Smooth muscle cell (in vitro differentiated cells): ENCODE measurements around the gene LCE2C. TPM values are rescaled to one million over a fixed set of nuclear protein-coding genes. Genes with fewer than 3 reads are reported as not detected.

Experiments
- DNase-seq: peaks from one replicate; lab custom pipeline; 2025; ENCODE audit not compliant: unreplicated experiment; lab: John Stamatoyannopoulos, UW
- H2AFZ ChIP-seq: fragments of 200-600 bp; sonication (generic); 2 replicates; pipeline ENCODE4 v1.6.0; 2016; ENCODE audit warnings: antibody characterized with exemption, low read depth, mild to moderate bottlenecking
- H3F3A ChIP-seq: fragments of 200-600 bp; sonication (generic); 2 replicates; pipeline ENCODE4 v1.6.0; 2017; ENCODE audit warnings: antibody characterized with exemption, low read depth
- H3K27ac ChIP-seq: fragments of 200-600 bp; sonication (generic); 2 replicates; pipeline ENCODE4 v1.5.1; 2016; ENCODE audit warnings: low read depth, mild to moderate bottlenecking
- H3K27me3 ChIP-seq: fragments of 200-600 bp; sonication (generic); 2 replicates; pipeline ENCODE4 v1.6.1; 2016; ENCODE audit warnings: low read depth, mild to moderate bottlenecking
- H3K36me3 ChIP-seq: fragments of 200-600 bp; sonication (generic); 2 replicates; pipeline ENCODE4 v1.5.1; 2016; ENCODE audit warnings: low read depth
- H3K4me1 ChIP-seq: fragments of 200-600 bp; sonication (generic); 2 replicates; pipeline ENCODE4 v1.5.1; 2016; ENCODE audit warnings: low read depth
- H3K4me2 ChIP-seq: fragments of 200-600 bp; sonication (generic); 2 replicates; pipeline ENCODE4 v1.6.0; 2016; ENCODE audit warnings: mild to moderate bottlenecking
- H3K4me3 ChIP-seq: fragments of 200-600 bp; sonication (generic); 2 replicates; pipeline ENCODE4 v1.5.1; 2016; ENCODE audit warnings: mild to moderate bottlenecking
- H3K79me2 ChIP-seq: fragments of 200-600 bp; sonication (generic); 2 replicates; pipeline ENCODE4 v1.6.0; 2016; ENCODE audit warnings: low read depth, mild to moderate bottlenecking
- H3K9ac ChIP-seq: fragments of 200-600 bp; sonication (generic); 2 replicates; pipeline ENCODE4 v1.6.0; 2016; ENCODE audit warnings: low read depth
- H3K9me3 ChIP-seq: fragments of 200-600 bp; sonication (generic); replicated peaks from 2 replicates; pipeline ENCODE4 v1.5.1; 2016; ENCODE audit warnings: low read depth
- H4K20me1 ChIP-seq: fragments of 200-600 bp; sonication (generic); 2 replicates; pipeline ENCODE4 v1.6.0; 2016; ENCODE audit warnings: low read depth
- polyA plus RNA-seq: library from polyadenylated mRNA; unstranded; fragments of >200 nt; fragmentation: Nextera tagmentation; extraction: Ambion mirVana; gene quantifications from 2 replicates; pipeline ENCODE4 v1.2.1, GENCODE V29; 2016
- total RNA-seq: library from RNA; depleted of rRNA; stranded (reverse); fragments of >200 nt; gene quantifications from 2 replicates; pipeline ENCODE4 v1.2.3, GENCODE V29; 2014
- TF ChIP-seq, protein P1 (sequence below): fragments of 200-600 bp; sonication (generic); IDR thresholded peaks from 2 replicates; pipeline ENCODE4 v1.5.1; 2017; ENCODE audit warnings: borderline replicate concordance, mild to moderate bottlenecking, antibody characterized with exemption; ENCODE audit not compliant: insufficient read depth, poor library complexity, severe bottlenecking

LCE2C gene
- total and polyA plus RNA-seq, 2 experiments from 2014 or later: not detected

DNA sequence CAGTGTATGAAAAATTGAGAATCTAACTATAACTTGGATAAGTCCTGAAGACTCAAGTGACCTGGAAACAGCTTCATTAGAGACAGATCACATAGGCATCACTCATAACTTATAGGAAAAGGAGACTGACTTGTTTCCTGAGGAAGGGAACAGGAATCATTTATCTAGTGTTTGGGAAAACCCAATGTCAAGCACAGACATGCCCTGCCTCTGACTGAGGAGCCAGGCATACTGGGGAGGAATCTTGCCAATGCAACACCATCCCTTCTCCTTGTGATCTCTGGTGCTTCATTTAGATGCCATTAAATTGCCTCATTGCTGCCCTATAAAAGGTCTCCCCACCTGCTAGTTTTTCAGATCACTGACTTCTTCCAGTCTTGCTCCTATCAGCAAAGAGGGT is 43.2 kb downstream of the LCE2C start:
- no peaks in the 10 kb centered on the region for H3F3A ChIP-seq
- no peaks in the 10 kb centered on the region for H4K20me1 ChIP-seq

DNA sequence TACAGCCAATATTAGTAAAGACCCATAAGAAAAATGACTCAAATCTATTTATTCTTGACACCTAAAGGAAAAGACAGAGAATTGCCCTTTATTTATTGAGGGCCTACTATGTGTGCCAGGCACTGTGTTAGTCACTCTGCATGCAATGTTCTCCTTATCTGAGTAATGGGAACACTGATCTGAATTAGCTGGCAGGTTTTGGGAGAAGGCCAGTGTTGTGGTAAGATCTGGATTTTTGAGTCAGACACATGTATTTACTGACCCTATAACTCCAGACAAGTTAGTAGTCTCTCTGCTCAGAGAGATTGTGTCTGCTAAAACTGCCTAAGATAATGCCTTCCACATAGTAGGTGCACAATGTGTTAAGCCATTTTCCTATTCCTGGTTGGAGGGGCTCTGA is 50.2 kb downstream of the LCE2C start:
- Histone ChIP-seq H3K9ac (no peak overlapping the region), H3F3A (no peaks in the 10 kb centered on the region), H4K20me1 (no peaks in the 10 kb centered on the region), H3K27ac (no peak overlapping the region), H3K4me1 (no peaks in the 10 kb centered on the region), H3K36me3 (no peaks in the 10 kb centered on the region), H3K4me3 (no peak overlapping the region), H3K9me3 (no peaks in the 10 kb centered on the region), H2AFZ (no peak overlapping the region), H3K79me2 (no peaks in the 10 kb centered on the region), H3K27me3 (no peaks in the 10 kb centered on the region), H3K4me2 (no peak overlapping the region)
- DNase-seq: no peak
- TF ChIP-seq, protein P1, sequence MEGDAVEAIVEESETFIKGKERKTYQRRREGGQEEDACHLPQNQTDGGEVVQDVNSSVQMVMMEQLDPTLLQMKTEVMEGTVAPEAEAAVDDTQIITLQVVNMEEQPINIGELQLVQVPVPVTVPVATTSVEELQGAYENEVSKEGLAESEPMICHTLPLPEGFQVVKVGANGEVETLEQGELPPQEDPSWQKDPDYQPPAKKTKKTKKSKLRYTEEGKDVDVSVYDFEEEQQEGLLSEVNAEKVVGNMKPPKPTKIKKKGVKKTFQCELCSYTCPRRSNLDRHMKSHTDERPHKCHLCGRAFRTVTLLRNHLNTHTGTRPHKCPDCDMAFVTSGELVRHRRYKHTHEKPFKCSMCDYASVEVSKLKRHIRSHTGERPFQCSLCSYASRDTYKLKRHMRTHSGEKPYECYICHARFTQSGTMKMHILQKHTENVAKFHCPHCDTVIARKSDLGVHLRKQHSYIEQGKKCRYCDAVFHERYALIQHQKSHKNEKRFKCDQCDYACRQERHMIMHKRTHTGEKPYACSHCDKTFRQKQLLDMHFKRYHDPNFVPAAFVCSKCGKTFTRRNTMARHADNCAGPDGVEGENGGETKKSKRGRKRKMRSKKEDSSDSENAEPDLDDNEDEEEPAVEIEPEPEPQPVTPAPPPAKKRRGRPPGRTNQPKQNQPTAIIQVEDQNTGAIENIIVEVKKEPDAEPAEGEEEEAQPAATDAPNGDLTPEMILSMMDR: no peak

More for the DNA sequence above, 43.2 kb downstream of the LCE2C start:
- TF ChIP-seq, protein P1: no peak
- no peaks in the 10 kb centered on the region for H3K79me2 ChIP-seq
- no peaks in the 10 kb centered on the region for H3K27me3 ChIP-seq
- no peak overlapping the region for H2AFZ ChIP-seq
- no peaks in the 10 kb centered on the region for H3K36me3 ChIP-seq
- peaks cover 3% of the 10 kb centered on the region for H3K9me3 ChIP-seq
- no peak overlapping the region for H3K4me3 ChIP-seq
- DNase-seq: no peak
- H3K4me2 ChIP-seq: no peak overlapping the region
- H3K27ac ChIP-seq: no peak overlapping the region
- no peaks in the 10 kb centered on the region for H3K4me1 ChIP-seq
- H3K9ac ChIP-seq: no peak overlapping the region

Other genes with a start within 250 kb of the LCE2C start
- gene LCE5A, start 164.5 kb upstream of the LCE2C start, total RNA-seq: not detected in 2 replicates
- gene LCE5A, start 164.5 kb upstream of the LCE2C start, polyA plus RNA-seq: not detected in 2 replicates
- not detected in 2 replicates for gene CRCT1, start 160.8 kb upstream of the LCE2C start, total RNA-seq
- not detected in 2 replicates for gene CRCT1, start 160.8 kb upstream of the LCE2C start, polyA plus RNA-seq
- gene LCE3E, start 108.5 kb upstream of the LCE2C start, total RNA-seq: not detected in 2 replicates
- gene LCE3E, start 108.5 kb upstream of the LCE2C start, polyA plus RNA-seq: not detected in 2 replicates
- gene LCE3D, start 94.8 kb upstream of the LCE2C start, total RNA-seq: not detected in 2 replicates
- not detected in 2 replicates for gene LCE3D, start 94.8 kb upstream of the LCE2C start, polyA plus RNA-seq
- not detected in 2 replicates for gene LCE3C, start 75.0 kb upstream of the LCE2C start, total RNA-seq
- gene LCE3C, start 75.0 kb upstream of the LCE2C start, polyA plus RNA-seq: not detected in 2 replicates
- not detected in 2 replicates for gene LCE3B, start 61.5 kb upstream of the LCE2C start, total RNA-seq
- not detected in 2 replicates for gene LCE3B, start 61.5 kb upstream of the LCE2C start, polyA plus RNA-seq
- gene LCE3A, start 52.2 kb upstream of the LCE2C start, total RNA-seq: not detected in 2 replicates
- not detected in 2 replicates for gene LCE3A, start 52.2 kb upstream of the LCE2C start, polyA plus RNA-seq
- not detected in 2 replicates for gene LCE2D, start 11.9 kb upstream of the LCE2C start, total RNA-seq
- gene LCE2D, start 11.9 kb upstream of the LCE2C start, polyA plus RNA-seq: not detected in 2 replicates
- not detected in 2 replicates for gene LCE2B, start 10.8 kb downstream of the LCE2C start, total RNA-seq
- gene LCE2B, start 10.8 kb downstream of the LCE2C start, polyA plus RNA-seq: not detected in 2 replicates
- not detected in 2 replicates for gene LCE2A, start 23.1 kb downstream of the LCE2C start, total RNA-seq
- not detected in 2 replicates for gene LCE2A, start 23.1 kb downstream of the LCE2C start, polyA plus RNA-seq
- not detected in 2 replicates for gene LCE4A, start 32.9 kb downstream of the LCE2C start, total RNA-seq
- gene LCE4A, start 32.9 kb downstream of the LCE2C start, polyA plus RNA-seq: not detected in 2 replicates
- gene KPRP, start 82.7 kb downstream of the LCE2C start, total RNA-seq: not detected in 2 replicates
- gene KPRP, start 82.7 kb downstream of the LCE2C start, polyA plus RNA-seq: not detected in 2 replicates
- not detected in 2 replicates for gene LCE1F, start 99.9 kb downstream of the LCE2C start, total RNA-seq
- gene LCE1F, start 99.9 kb downstream of the LCE2C start, polyA plus RNA-seq: not detected in 2 replicates
- gene LCE1E, start 111.0 kb downstream of the LCE2C start, total RNA-seq: not detected in 2 replicates
- gene LCE1E, start 111.0 kb downstream of the LCE2C start, polyA plus RNA-seq: not detected in 2 replicates
- gene LCE1D, start 121.4 kb downstream of the LCE2C start, total RNA-seq: not detected in 2 replicates
- not detected in 2 replicates for gene LCE1D, start 121.4 kb downstream of the LCE2C start, polyA plus RNA-seq
- gene LCE1C, start 131.4 kb downstream of the LCE2C start, total RNA-seq: not detected in 2 replicates
- gene LCE1C, start 131.4 kb downstream of the LCE2C start, polyA plus RNA-seq: not detected in 2 replicates
- not detected in 2 replicates for gene LCE1B, start 136.7 kb downstream of the LCE2C start, total RNA-seq
- not detected in 2 replicates for gene LCE1B, start 136.7 kb downstream of the LCE2C start, polyA plus RNA-seq
- gene LCE1A, start 152.2 kb downstream of the LCE2C start, total RNA-seq: not detected in 2 replicates
- not detected in 2 replicates for gene LCE1A, start 152.2 kb downstream of the LCE2C start, polyA plus RNA-seq
- gene LCE6A, start 167.6 kb downstream of the LCE2C start, total RNA-seq: not detected in 2 replicates
- not detected in 2 replicates for gene LCE6A, start 167.6 kb downstream of the LCE2C start, polyA plus RNA-seq
- not detected in 2 replicates for gene LCE7A, start 184.7 kb downstream of the LCE2C start, total RNA-seq
- gene LCE7A, start 184.7 kb downstream of the LCE2C start, polyA plus RNA-seq: not detected in 2 replicates
- gene SMCP, start 203.0 kb downstream of the LCE2C start, total RNA-seq: not detected in 2 replicates
- gene SMCP, start 203.0 kb downstream of the LCE2C start, polyA plus RNA-seq: not detected in 2 replicates
- 0.67 and 0.94 TPM in 2 replicates for gene IVL, start 233.3 kb downstream of the LCE2C start, total RNA-seq
- gene IVL, start 233.3 kb downstream of the LCE2C start, polyA plus RNA-seq: 0.45 and 0.47 TPM in 2 replicates